Kidney epithelial cell (primary cell): ENCODE measurements around the gene HSD17B8. TPM values are rescaled to one million over a fixed set of nuclear protein-coding genes. Genes with fewer than 3 reads are reported as not detected.

Source experiments
- DNase-seq: peaks from one replicate; pipeline ENCODE4 v3.0.0-alpha.2; 2010; ENCODE audit warnings: low read depth
- H3K27me3 ChIP-seq: 2 replicates; pipeline ENCODE4 v1.6.0; 2011; ENCODE audit warnings: low read length; ENCODE audit not compliant: control insufficient read depth, insufficient read depth
- H3K36me3 ChIP-seq: 2 replicates; pipeline ENCODE4 v1.5.1; 2011; ENCODE audit warnings: low read length; ENCODE audit not compliant: control insufficient read depth, insufficient read depth
- H3K4me3 ChIP-seq: 2 replicates; pipeline ENCODE4 v1.5.1; 2011; ENCODE audit warnings: low read depth, mild to moderate bottlenecking, control low read depth, low read length
- CTCF ChIP-seq: IDR thresholded peaks from 2 replicates; pipeline ENCODE4 v1.5.1; 2011; ENCODE audit warnings: mild to moderate bottlenecking, moderate library complexity, low read length, control low read depth, inconsistent platforms; ENCODE audit not compliant: insufficient read depth, poor library complexity, severe bottlenecking
- total RNA-seq: library from RNA; depleted of rRNA; stranded (reverse); fragments of >200 nt; gene quantifications from 2 replicates; pipeline ENCODE4 v1.2.3, GENCODE V29; 2015

HSD17B8 gene
- total RNA-seq, 1 donor from 2014 or later = 13.1 TPM

GRCh38 chr6:33166363-33166762 is 38.1 kb upstream of the HSD17B8 start:
- DNase-seq = no peak
- TF ChIP-seq CTCF = no peak
- peaks cover 14% of the 10 kb centered on the region for H3K27me3 ChIP-seq
- no peaks in the 10 kb centered on the region for H3K36me3 ChIP-seq
- no peak overlapping the region for H3K4me3 ChIP-seq

- DNase-seq = no peak
- no peak for TF ChIP-seq CTCF
- Histone ChIP-seq H3K36me3 (no peaks in the 10 kb centered on the region), H3K27me3 (peaks cover 14% of the 10 kb centered on the region), H3K4me3 (no peak overlapping the region)
These were observed 37.6 kb upstream of the HSD17B8 start for GRCh38 chr6:33166811-33167210.

- no peak overlapping the region for H3K4me3 ChIP-seq
- H3K36me3 ChIP-seq = no peaks in the 10 kb centered on the region
- peaks cover 14% of the 10 kb centered on the region for H3K27me3 ChIP-seq
- no peak for TF ChIP-seq CTCF
- DNase-seq = no peak
These were observed 36.8 kb upstream of the HSD17B8 start for GRCh38 chr6:33167374-33168283.

- Histone ChIP-seq H3K4me3 (no peak overlapping the region), H3K27me3 (peaks cover 16% of the 10 kb centered on the region), H3K36me3 (no peaks in the 10 kb centered on the region)
- no peak for TF ChIP-seq CTCF
- DNase-seq = no peak
These were observed 36.2 kb upstream of the HSD17B8 start for GRCh38 chr6:33168284-33168601.

- Histone ChIP-seq H3K36me3 (no peaks in the 10 kb centered on the region), H3K27me3 (peaks cover 16% of the 10 kb centered on the region), H3K4me3 (no peak overlapping the region)
- DNase-seq = no peak
- TF ChIP-seq CTCF = no peak
These were observed 35.8 kb upstream of the HSD17B8 start for GRCh38 chr6:33168639-33169038.
